OCI-LY1 (cell line): Measurements from ENCODE around the gene MYOF.

Source experiments
- H2AFZ ChIP-seq: fragments of 200-600 bp; sonication (generic), shearing (Covaris generic); 2 replicates; pipeline ENCODE4 v1.6.0; 2014; ENCODE audit warnings: antibody characterized with exemption, mild to moderate bottlenecking, low read length
- H3F3A ChIP-seq: fragments of 200-600 bp; sonication (generic), shearing (Covaris generic); 2 replicates; pipeline ENCODE4 v1.6.0; 2014; ENCODE audit warnings: mild to moderate bottlenecking, antibody characterized with exemption, low read length, moderate library complexity; ENCODE audit not compliant: insufficient read depth
- H3K27ac ChIP-seq: fragments of 200-600 bp; sonication (generic); 2 replicates; pipeline ENCODE4 v1.5.1; 2014; ENCODE audit warnings: low read length, mixed run types, mild to moderate bottlenecking, low read depth; ENCODE audit not compliant: poor library complexity, severe bottlenecking
- H3K27me3 ChIP-seq: fragments of 200-600 bp; sonication (generic); 2 replicates; pipeline ENCODE4 v1.6.0; 2014; ENCODE audit warnings: antibody characterized with exemption, mild to moderate bottlenecking, low read length, moderate library complexity; ENCODE audit not compliant: insufficient read depth
- H3K36me3 ChIP-seq: fragments of 200-600 bp; sonication (generic); 2 replicates; pipeline ENCODE4 v1.6.1; 2014; ENCODE audit warnings: mild to moderate bottlenecking, antibody characterized with exemption, low read length, moderate library complexity, mixed read lengths; ENCODE audit not compliant: insufficient read depth
- H3K4me1 ChIP-seq: fragments of 200-600 bp; sonication (generic); 2 replicates; pipeline ENCODE4 v1.5.1; 2014; ENCODE audit warnings: mild to moderate bottlenecking, low read length, moderate library complexity; ENCODE audit not compliant: insufficient read depth, severe bottlenecking
- H3K4me2 ChIP-seq: fragments of 200-600 bp; sonication (generic), shearing (Covaris generic); 2 replicates; pipeline ENCODE4 v1.6.1; 2014; ENCODE audit warnings: low read length
- H3K4me3 ChIP-seq: fragments of 200-600 bp; sonication (generic); 2 replicates; pipeline ENCODE4 v1.5.1; 2014; ENCODE audit warnings: low read length, low read depth, mild to moderate bottlenecking, mixed read lengths; ENCODE audit not compliant: poor library complexity, severe bottlenecking
- H3K79me2 ChIP-seq: fragments of 200-600 bp; shearing (Covaris generic); 2 replicates; pipeline ENCODE4 v1.6.1; 2016; ENCODE audit warnings: mixed run types, low read length, mixed read lengths; ENCODE audit not compliant: insufficient read depth
- H3K9ac ChIP-seq: fragments of 200-600 bp; sonication (generic), shearing (Covaris generic); 2 replicates; pipeline ENCODE4 v1.6.1; 2014; ENCODE audit warnings: mild to moderate bottlenecking, low read length, mixed read lengths
- H3K9me2 ChIP-seq: fragments of 200-600 bp; sonication (generic), shearing (Covaris generic); 2 replicates; pipeline ENCODE4 v1.6.1; 2014; ENCODE audit warnings: low read depth, mild to moderate bottlenecking, low read length, mixed read lengths
- H3K9me3 ChIP-seq: fragments of 200-600 bp; shearing (Covaris generic); 2 replicates; pipeline ENCODE4 v1.6.1; 2014; ENCODE audit warnings: low read length, mixed read lengths
- H4K20me1 ChIP-seq: fragments of 200-600 bp; sonication (generic), shearing (Covaris generic); 2 replicates; pipeline ENCODE4 v1.6.0; 2016; ENCODE audit warnings: mild to moderate bottlenecking, low read length; ENCODE audit not compliant: insufficient read depth
- EZH2 ChIP-seq: fragments of 200-600 bp; sonication (generic), shearing (Covaris generic); IDR thresholded peaks from 2 replicates; pipeline ENCODE4 v1.8.0; 2017; ENCODE audit warnings: borderline replicate concordance, mixed run types, mild to moderate bottlenecking, antibody characterized with exemption, low read length, moderate library complexity, mixed read lengths
- TF ChIP-seq, protein P1 (sequence below): fragments of 200-600 bp; sonication (generic), shearing (Covaris generic); IDR thresholded peaks from 2 replicates; pipeline ENCODE4 v1.5.1; 2017; ENCODE audit warnings: mild to moderate bottlenecking, antibody characterized with exemption, low read length, moderate library complexity, mixed read lengths

MYOF gene

DNA sequence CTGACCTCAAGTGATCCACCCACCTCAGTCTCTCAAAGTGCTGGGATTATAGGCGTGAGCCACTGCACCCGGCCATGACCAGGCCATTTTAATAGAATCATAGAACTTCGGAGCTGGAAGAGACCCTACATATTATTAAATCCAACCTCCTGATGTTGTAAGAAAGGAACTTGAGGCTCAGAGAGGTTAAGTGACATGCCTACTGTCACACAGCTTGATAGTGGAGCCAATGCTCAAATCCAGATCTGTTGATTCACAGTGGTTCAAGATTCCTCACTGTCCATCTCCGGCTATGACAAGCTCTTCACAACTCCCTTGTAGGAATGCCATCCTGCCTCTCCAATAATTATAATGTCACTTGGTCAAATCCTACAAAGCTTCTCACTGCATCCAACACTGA lies 65.3 kb downstream of the MYOF start:
- TF ChIP-seq, protein P1, sequence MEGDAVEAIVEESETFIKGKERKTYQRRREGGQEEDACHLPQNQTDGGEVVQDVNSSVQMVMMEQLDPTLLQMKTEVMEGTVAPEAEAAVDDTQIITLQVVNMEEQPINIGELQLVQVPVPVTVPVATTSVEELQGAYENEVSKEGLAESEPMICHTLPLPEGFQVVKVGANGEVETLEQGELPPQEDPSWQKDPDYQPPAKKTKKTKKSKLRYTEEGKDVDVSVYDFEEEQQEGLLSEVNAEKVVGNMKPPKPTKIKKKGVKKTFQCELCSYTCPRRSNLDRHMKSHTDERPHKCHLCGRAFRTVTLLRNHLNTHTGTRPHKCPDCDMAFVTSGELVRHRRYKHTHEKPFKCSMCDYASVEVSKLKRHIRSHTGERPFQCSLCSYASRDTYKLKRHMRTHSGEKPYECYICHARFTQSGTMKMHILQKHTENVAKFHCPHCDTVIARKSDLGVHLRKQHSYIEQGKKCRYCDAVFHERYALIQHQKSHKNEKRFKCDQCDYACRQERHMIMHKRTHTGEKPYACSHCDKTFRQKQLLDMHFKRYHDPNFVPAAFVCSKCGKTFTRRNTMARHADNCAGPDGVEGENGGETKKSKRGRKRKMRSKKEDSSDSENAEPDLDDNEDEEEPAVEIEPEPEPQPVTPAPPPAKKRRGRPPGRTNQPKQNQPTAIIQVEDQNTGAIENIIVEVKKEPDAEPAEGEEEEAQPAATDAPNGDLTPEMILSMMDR: no peak
- no peak for TF ChIP-seq EZH2
- no peaks in the 10 kb centered on the region for H3K79me2 ChIP-seq
- H3K9ac ChIP-seq: no peak overlapping the region
- no peak overlapping the region for H3K4me3 ChIP-seq
- H3F3A ChIP-seq: no peaks in the 10 kb centered on the region
- no peaks in the 10 kb centered on the region for H3K9me2 ChIP-seq
- H4K20me1 ChIP-seq: no peaks in the 10 kb centered on the region
- no peaks in the 10 kb centered on the region for H3K9me3 ChIP-seq
- H3K36me3 ChIP-seq: no peaks in the 10 kb centered on the region
- H3K4me2 ChIP-seq: no peak overlapping the region
- no peak overlapping the region for H2AFZ ChIP-seq
- no peak overlapping the region for H3K27ac ChIP-seq
- H3K4me1 ChIP-seq: no peaks in the 10 kb centered on the region
- no peaks in the 10 kb centered on the region for H3K27me3 ChIP-seq

DNA sequence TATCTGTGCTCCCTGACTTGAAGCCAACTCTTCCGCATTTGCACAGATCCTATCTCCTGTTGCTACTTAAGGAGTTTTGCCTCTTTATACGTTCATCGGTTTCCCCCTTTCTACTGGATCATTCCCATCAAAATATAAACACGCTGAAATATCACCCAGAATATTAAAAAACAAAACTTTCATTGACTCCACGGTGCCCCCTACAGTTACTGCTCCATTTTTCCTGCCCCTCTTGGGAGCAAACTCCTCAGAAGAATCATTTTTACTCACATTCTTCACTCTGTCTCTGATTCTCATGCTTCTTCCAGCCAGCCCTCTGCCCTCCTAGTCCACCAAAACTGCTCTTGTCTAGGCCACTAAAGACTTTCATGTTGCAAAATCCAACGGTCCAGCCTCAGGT lies 66.4 kb downstream of the MYOF start:
- Histone ChIP-seq H3K79me2 (no peaks in the 10 kb centered on the region), H3K36me3 (no peaks in the 10 kb centered on the region), H3F3A (no peaks in the 10 kb centered on the region), H3K4me3 (no peak overlapping the region), H2AFZ (no peak overlapping the region), H3K4me2 (no peak overlapping the region), H3K9me3 (no peaks in the 10 kb centered on the region), H3K4me1 (no peaks in the 10 kb centered on the region), H3K27me3 (no peaks in the 10 kb centered on the region), H3K9me2 (no peaks in the 10 kb centered on the region), H3K9ac (no peak overlapping the region), H3K27ac (no peak overlapping the region), H4K20me1 (no peaks in the 10 kb centered on the region)
- TF ChIP-seq EZH2: no peak
- TF ChIP-seq, protein P1: no peak; the same call in 1 of the 2 replicates

DNA sequence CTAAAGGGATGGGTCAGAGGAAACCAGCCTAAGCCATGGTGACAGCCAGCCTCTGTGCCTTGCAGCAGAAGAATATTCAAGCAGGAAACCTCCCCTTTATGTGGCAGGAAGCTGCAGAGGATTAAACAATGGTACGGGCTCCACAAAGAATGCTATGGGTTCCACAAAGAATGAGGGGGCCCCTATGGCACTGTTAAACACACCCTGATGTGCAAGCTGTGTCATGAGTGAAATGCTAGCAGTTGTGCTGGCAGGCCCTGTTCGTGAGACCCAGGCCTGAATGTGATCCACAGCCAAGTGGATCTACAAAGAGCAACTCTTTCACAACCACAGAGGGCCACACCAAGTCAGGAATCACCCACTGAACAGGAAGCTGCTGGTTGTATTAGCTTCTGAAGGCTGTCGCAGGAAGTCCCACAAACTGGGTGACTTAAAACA lies 68.9 kb downstream of the MYOF start:
- Histone ChIP-seq H3K4me3 (no peak overlapping the region), H3F3A (no peaks in the 10 kb centered on the region), H3K79me2 (no peaks in the 10 kb centered on the region), H4K20me1 (no peaks in the 10 kb centered on the region), H3K27ac (no peak overlapping the region), H3K36me3 (no peaks in the 10 kb centered on the region), H3K9ac (no peak overlapping the region), H3K9me3 (no peaks in the 10 kb centered on the region), H3K4me1 (no peaks in the 10 kb centered on the region), H3K27me3 (no peaks in the 10 kb centered on the region), H2AFZ (no peak overlapping the region), H3K4me2 (no peak overlapping the region), H3K9me2 (no peaks in the 10 kb centered on the region)
- TF ChIP-seq, protein P1: no peak
- no peak for TF ChIP-seq EZH2
